ENCODE measurements around the gene S100A16. TPM values are rescaled to one million over a fixed set of nuclear protein-coding genes. Genes with fewer than 3 reads are reported as not detected.
"Not testable (repeated sequence)": the region's sequence is repeated elsewhere in the genome, so short reads cannot be mapped to it uniquely, and the experiment has no call there.

S100A16 gene
- polyA plus RNA-seq, 1 donor from 2014 or later: not detected

DNA sequence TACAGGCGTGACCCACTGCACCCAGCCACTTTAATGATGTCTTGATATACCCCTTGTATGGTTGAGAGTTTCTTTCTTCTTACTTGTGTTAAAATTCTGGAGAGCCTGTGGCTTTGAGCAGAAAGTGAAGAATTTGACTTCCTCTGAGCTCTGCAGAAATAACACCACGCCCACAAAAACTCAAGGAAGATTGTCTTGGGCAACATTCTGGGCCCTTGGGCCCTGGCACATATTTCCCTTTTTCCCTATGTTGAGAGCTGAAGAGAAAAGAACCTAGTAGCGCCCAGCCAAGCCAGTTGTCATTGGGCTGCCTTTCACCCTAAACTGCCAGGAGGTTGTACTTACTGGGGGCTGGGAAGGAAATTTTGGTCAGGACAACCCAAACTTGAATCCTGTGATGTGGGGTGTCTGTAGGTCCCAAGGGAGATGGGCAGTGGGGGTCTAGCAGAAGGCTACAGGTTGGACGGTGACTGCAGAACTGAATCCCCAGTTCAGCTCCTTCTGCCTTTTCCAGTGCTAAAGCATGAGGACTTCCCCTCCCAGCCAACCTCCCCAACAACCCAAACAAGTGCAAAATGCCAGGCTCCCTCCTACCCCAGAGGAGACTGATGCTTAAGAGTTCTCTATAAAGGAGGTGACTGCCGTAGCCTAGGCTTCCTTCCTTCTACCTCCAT, 33.9 kb upstream of the S100A16 start:
- Mint-ChIP-seq H3K27ac (peak overlapping the region in 2 of 3 donors; percentile 7 to 65), H3K9me3 (no peaks in the 10 kb centered on the region), H3K4me1 (peaks cover 8 to 18% (median 9%) of the 10 kb centered on the region in 3 donors), H3K4me3 (no peak overlapping the region), H3K27me3 (no peaks in the 10 kb centered on the region), H3K36me3 (peaks cover 5% of the 10 kb centered on the region)

DNA sequence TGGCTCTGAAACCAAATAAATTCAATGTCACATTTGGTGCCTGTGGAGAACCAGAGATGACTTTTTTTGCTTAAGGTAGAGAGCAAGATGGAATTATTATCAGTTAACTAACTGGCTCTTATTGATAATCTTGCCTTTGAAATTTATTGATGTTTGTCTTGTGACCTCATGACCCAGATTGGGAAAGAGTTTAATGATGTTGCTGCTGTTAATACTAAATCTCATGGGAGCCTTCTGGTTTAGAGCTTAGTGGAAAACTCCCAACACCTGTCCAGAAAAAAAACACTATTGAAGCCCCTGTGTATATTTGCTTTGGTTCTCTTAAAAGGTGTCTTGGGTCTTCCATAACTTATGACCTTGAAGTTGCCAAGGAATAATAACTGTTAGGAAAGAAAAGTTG, 30.9 kb upstream of the S100A16 start:
- no peak overlapping the region for H3K4me3 Mint-ChIP-seq
- no peaks in the 10 kb centered on the region for H3K27me3 Mint-ChIP-seq
- no peak overlapping the region for H3K27ac Mint-ChIP-seq
- peaks cover 6 to 28% (median 13%) of the 10 kb centered on the region in 3 donors for H3K4me1 Mint-ChIP-seq
- no peaks in the 10 kb centered on the region for H3K9me3 Mint-ChIP-seq
- peaks cover 7% of the 10 kb centered on the region for H3K36me3 Mint-ChIP-seq

GRCh38 chr1:153643100-153643499, 30.2 kb upstream of the S100A16 start:
- H3K4me3 Mint-ChIP-seq: no peak overlapping the region
- H3K27me3 Mint-ChIP-seq: no peaks in the 10 kb centered on the region
- peaks cover 7% of the 10 kb centered on the region for H3K36me3 Mint-ChIP-seq
- peaks cover 6 to 28% (median 13%) of the 10 kb centered on the region in 3 donors for H3K4me1 Mint-ChIP-seq
- no peaks in the 10 kb centered on the region for H3K9me3 Mint-ChIP-seq
- H3K27ac Mint-ChIP-seq: no peak overlapping the region

- H3K9me3 Mint-ChIP-seq: no peaks in the 10 kb centered on the region
- no peak overlapping the region for H3K27ac Mint-ChIP-seq
- H3K4me1 Mint-ChIP-seq: peaks cover 10 to 32% (median 12%) of the 10 kb centered on the region in 3 donors
- H3K4me3 Mint-ChIP-seq: no peak overlapping the region
- peaks cover 9% of the 10 kb centered on the region for H3K36me3 Mint-ChIP-seq
- H3K27me3 Mint-ChIP-seq: no peaks in the 10 kb centered on the region
Observed at GRCh38 chr1:153642161-153642560, 29.2 kb upstream of the S100A16 start.

DNA sequence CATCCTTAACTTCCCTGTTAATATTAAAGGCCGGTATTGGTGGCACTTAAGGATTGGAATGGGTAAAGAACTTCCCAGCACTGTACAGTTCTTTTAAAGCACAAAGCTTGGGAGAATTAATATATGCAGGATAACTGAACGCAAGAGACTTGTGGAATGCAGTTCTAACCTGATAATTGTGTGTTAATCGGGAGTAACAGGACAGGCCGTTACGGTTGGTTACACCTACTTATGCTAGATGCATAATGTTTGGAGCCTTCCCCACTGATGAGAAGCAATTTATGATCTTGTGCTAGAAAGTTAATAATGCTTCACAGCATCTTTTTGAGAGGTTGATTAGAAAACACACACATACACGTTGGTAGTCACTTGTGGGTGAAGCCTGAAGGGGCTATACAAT, 27.9 kb upstream of the S100A16 start:
- no peaks in the 10 kb centered on the region for H3K27me3 Mint-ChIP-seq
- peaks cover 10 to 31% (median 15%) of the 10 kb centered on the region in 3 donors for H3K4me1 Mint-ChIP-seq
- H3K4me3 Mint-ChIP-seq: no peak overlapping the region
- no peaks in the 10 kb centered on the region for H3K9me3 Mint-ChIP-seq
- H3K27ac Mint-ChIP-seq: peak overlapping the region in 1 of 3 donors; percentile 31
- peaks cover 5% of the 10 kb centered on the region for H3K36me3 Mint-ChIP-seq

DNA sequence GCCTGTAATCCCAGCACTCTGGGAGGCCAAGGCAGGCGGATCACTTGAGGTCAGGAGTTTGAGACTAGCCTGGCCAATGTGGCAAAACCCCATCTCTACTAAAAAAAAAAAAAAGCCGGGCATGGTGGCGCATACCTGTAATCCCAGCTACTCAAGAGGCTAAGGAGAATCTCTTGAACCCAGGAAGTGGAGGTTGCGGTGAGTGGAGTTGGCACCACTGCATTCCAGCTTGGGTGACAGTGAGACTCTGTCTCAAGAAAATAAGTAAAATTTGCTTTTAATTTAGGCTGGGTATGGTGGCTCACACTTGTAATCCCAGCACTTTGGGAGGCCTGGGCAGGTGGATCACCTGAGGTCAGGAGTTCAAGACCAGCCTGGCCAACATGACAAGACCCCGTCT, 27.3 kb upstream of the S100A16 start:
- H3K4me1 Mint-ChIP-seq: peaks cover 13 to 28% (median 15%) of the 10 kb centered on the region in 3 donors

GRCh38 chr1:153639280-153639679, 26.3 kb upstream of the S100A16 start:
- H3K36me3 Mint-ChIP-seq: peaks cover 5% of the 10 kb centered on the region
- H3K9me3 Mint-ChIP-seq: no peaks in the 10 kb centered on the region
- no peak overlapping the region for H3K4me3 Mint-ChIP-seq
- no peak overlapping the region for H3K27ac Mint-ChIP-seq
- peaks cover 15 to 28% (median 18%) of the 10 kb centered on the region in 3 donors for H3K4me1 Mint-ChIP-seq
- H3K27me3 Mint-ChIP-seq: no peaks in the 10 kb centered on the region

More for the DNA sequence above, 27.3 kb upstream of the S100A16 start:
- not testable (repeated sequence) for H3K27me3 Mint-ChIP-seq, H3K36me3 Mint-ChIP-seq, H3K4me3 Mint-ChIP-seq, H3K27ac Mint-ChIP-seq, H3K9me3 Mint-ChIP-seq

GRCh38 chr1:153638261-153638660, 25.3 kb upstream of the S100A16 start:
- peaks cover 19 to 22% (median 21%) of the 10 kb centered on the region in 3 donors for H3K4me1 Mint-ChIP-seq
- H3K9me3 Mint-ChIP-seq: no peaks in the 10 kb centered on the region
- H3K4me3 Mint-ChIP-seq: peak overlapping the region in 1 of 4 donors; percentile 58
- no peaks in the 10 kb centered on the region for H3K27me3 Mint-ChIP-seq
- peak overlapping the region in 1 of 3 donors; percentile 11 for H3K27ac Mint-ChIP-seq
- H3K36me3 Mint-ChIP-seq: peaks cover 7% of the 10 kb centered on the region

DNA sequence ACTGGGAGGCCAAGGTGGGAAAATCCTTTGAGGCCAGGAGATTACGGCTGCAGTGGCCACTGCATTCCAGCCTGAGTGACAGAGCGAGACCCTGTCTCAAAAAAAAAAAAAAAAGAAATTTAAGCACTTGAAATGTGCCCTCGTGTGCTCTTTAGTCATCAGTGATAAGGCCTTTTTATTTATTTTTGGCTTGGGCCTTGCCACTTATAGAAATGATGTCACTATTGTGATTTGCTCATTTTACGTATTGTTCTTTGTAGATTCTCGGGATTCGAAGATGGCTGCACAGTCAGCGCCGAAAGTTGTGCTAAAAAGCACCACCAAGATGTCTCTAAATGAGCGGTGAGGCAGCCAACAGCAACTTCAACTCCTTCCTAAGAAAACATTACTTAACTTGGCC, 23.4 kb upstream of the S100A16 start:
- no peaks in the 10 kb centered on the region for H3K27me3 Mint-ChIP-seq
- peaks cover 14 to 21% (median 20%) of the 10 kb centered on the region in 3 donors for H3K4me1 Mint-ChIP-seq
- H3K27ac Mint-ChIP-seq: peak overlapping the region in 1 of 3 donors; percentile 46
- peak overlapping the region in 2 of 4 donors; percentile 52 to 64 for H3K4me3 Mint-ChIP-seq
- peaks cover 4% of the 10 kb centered on the region for H3K36me3 Mint-ChIP-seq
- no peaks in the 10 kb centered on the region for H3K9me3 Mint-ChIP-seq

DNA sequence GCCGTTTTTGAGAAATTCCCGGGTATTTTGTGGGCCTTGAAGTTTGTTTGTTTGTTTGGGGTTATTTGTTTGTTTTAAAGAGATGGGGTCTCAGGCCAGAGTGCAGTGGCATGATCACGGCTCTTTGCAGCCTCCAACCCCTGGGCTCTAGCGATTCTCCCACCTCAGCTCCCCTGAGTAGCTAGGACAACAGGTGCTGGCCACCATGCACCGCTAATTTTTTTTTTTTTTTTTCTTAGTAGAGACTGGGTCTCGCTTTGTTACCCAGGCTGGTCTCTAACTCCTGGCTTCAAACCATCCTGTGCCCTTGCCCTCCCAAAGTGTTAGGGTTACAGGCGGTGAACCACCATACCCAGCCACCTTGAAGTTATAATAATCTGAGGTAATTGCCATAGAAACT, 22.9 kb upstream of the S100A16 start:
- H3K9me3 Mint-ChIP-seq: no peaks in the 10 kb centered on the region
- no peaks in the 10 kb centered on the region for H3K27me3 Mint-ChIP-seq
- H3K4me3 Mint-ChIP-seq: peak overlapping the region; percentile 42 to 100 (median 95)
- H3K36me3 Mint-ChIP-seq: peaks cover 3% of the 10 kb centered on the region
- peak overlapping the region in 2 of 3 donors; percentile 55 to 56 for H3K27ac Mint-ChIP-seq
- peaks cover 12 to 20% (median 18%) of the 10 kb centered on the region in 3 donors for H3K4me1 Mint-ChIP-seq

DNA sequence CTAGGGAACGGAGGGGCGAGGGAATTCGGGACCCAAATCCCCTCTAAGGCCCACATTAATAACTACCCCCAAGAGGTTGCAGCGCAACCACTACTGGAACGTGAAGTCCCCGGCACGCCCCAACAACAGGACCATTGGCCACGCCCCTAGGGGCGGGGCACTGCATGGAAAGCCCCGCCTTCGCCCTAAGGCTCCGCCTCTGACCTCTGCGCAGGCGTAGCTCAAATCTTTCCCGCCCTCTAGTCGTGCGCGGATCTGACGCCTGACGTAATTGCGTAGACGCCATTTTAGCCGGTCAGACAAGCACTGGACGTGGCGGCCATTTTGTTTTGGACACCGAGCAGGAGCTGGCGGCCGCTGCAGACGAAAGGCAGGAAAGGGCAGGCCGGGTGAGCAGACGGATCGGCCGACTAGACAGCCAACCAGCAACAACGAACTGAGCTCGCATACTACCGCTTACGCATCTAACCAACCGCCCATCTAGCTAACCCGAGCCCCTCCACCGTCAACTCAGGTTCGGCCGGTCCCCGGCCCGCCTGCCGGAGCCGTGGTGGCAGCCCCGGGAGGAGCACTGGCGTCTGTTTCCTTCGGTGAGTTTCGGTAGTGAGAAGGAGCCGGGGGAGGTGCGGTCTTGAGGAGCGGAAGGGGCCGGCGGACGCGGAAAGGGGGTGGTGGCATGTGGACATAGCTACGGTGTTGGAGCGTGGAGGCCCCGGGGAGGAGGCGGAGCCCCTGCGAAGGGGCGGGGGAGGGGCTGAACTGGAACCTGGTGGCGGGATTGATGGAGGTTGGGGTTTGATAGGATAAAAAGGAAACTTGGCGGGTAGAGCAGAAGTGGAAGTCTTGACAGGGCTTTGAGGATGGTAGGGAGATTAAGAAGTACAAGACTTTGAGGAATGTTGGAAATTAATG, 21.1 kb upstream of the S100A16 start, which contains the start of gene CHTOP:
Gene CHTOP (plus strand): TSS at position 313 of the 912 bp plus-strand sequence. CDS start 2,523 bp downstream, outside the sequence.
- Mint-ChIP-seq H3K27me3 (no peaks in the 10 kb centered on the region), H3K4me3 (peak within 1 kb of the TSS; percentile 90 to 100 (median 100)), H3K36me3 (peaks cover 3% of the 10 kb centered on the region), H3K27ac (peak within 1 kb of the TSS; percentile 93 to 100 (median 100)), H3K4me1 (peaks cover 12 to 23% (median 17%) of the 10 kb centered on the region in 3 donors), H3K9me3 (no peaks in the 10 kb centered on the region)

GRCh38 chr1:153633161-153633753, 20.3 kb upstream of the S100A16 start:
- Mint-ChIP-seq H3K4me3 (peak overlapping the region; percentile 90 to 100 (median 100)), H3K36me3 (peaks cover 3% of the 10 kb centered on the region), H3K9me3 (no peaks in the 10 kb centered on the region), H3K27ac (peak overlapping the region; percentile 93 to 100 (median 100)), H3K4me1 (peaks cover 12 to 23% (median 17%) of the 10 kb centered on the region in 3 donors), H3K27me3 (no peaks in the 10 kb centered on the region)

GRCh38 chr1:153631047-153632022, 18.4 kb upstream of the S100A16 start:
- peaks cover 14 to 22% (median 14%) of the 10 kb centered on the region in 3 donors for H3K4me1 Mint-ChIP-seq
- no peak overlapping the region for H3K27ac Mint-ChIP-seq
- peak overlapping the region in 1 of 4 donors; percentile 19 for H3K4me3 Mint-ChIP-seq
- H3K9me3 Mint-ChIP-seq: no peaks in the 10 kb centered on the region
- peaks cover 4% of the 10 kb centered on the region for H3K27me3 Mint-ChIP-seq
- peaks cover 1% of the 10 kb centered on the region for H3K36me3 Mint-ChIP-seq

- Mint-ChIP-seq H3K27ac (no peak overlapping the region), H3K4me1 (peaks cover 12 to 19% (median 17%) of the 10 kb centered on the region in 3 donors), H3K27me3 (peaks cover 7% of the 10 kb centered on the region), H3K4me3 (peak overlapping the region in 1 of 4 donors; percentile 23), H3K36me3 (peaks cover 1% of the 10 kb centered on the region), H3K9me3 (no peaks in the 10 kb centered on the region)
Observed at GRCh38 chr1:153630384-153630783, 17.4 kb upstream of the S100A16 start.
